Retina (tissue), 1 donor: Measurements from ENCODE around the gene C1orf232.

Experiments
- DNase-seq: peaks from one replicate; pipeline ENCODE4 v3.0.0-alpha.2; 2016

C1orf232 gene

GRCh38 chr1:26177182-26177684 is 8.5 kb upstream of the C1orf232 start, which contains the start of gene CNKSR1:
TSS of gene CNKSR1 (plus strand) at chr1:26177491. CDS start at chr1:26177548, 57 bp downstream.
- no peak for DNase-seq

- no peak for DNase-seq
Observed at GRCh38 chr1:26175346-26175745, 6.6 kb upstream of the C1orf232 start.

- peak; percentile 98 for DNase-seq
Observed at GRCh38 chr1:26171084-26172072, 2.6 kb upstream of the C1orf232 start, which contains the start of gene ZNF593OS. TSS of gene ZNF593OS (minus strand) at chr1:26171832. CDS start at chr1:26171661, 171 bp downstream.

GRCh38 chr1:26170472-26170821 is 1.7 kb upstream of the C1orf232 start:
- DNase-seq = no peak

GRCh38 chr1:26169669-26170471 is 1.1 kb upstream of the C1orf232 start, which contains the start of gene ZNF593:
TSS of gene ZNF593 (plus strand) at chr1:26169908. CDS start at chr1:26169984, 76 bp downstream.
- DNase-seq = peak; percentile 93

GRCh38 chr1:26169198-26169554 is 413 bp upstream of the C1orf232 start:
- DNase-seq = no peak

GRCh38 chr1:26166719-26167281 is 2.0 kb downstream of the C1orf232 start:
- DNase-seq = no peak

GRCh38 chr1:26164861-26165842 is 3.6 kb downstream of the C1orf232 start:
- no peak for DNase-seq

GRCh38 chr1:26164036-26164860 is 4.5 kb downstream of the C1orf232 start:
- DNase-seq = peak; percentile 81

- DNase-seq = no peak
Observed at GRCh38 chr1:26163684-26164035, 5.1 kb downstream of the C1orf232 start.

GRCh38 chr1:26162220-26162709 is 6.5 kb downstream of the C1orf232 start:
- DNase-seq = no peak

GRCh38 chr1:26161415-26162219 is 7.1 kb downstream of the C1orf232 start:
- DNase-seq = peak; percentile 91

GRCh38 chr1:26160527-26161414 is 8.0 kb downstream of the C1orf232 start:
- no peak for DNase-seq

- DNase-seq = no peak
Observed at GRCh38 chr1:26159743-26160039, 9.1 kb downstream of the C1orf232 start.

- no peak for DNase-seq
Observed at GRCh38 chr1:26158908-26159742, 9.6 kb downstream of the C1orf232 start, which contains the start of gene FAM110D. TSS of gene FAM110D (plus strand) at chr1:26159079. CDS start at chr1:26161292, 2,213 bp downstream.

GRCh38 chr1:26158271-26158907 is 10.4 kb downstream of the C1orf232 start:
- no peak for DNase-seq
